NCI-H2227 treated with DMSO at 0.1 percent for 48 hours (cell line): ENCODE measurements around the gene RWDD2A.
"Not testable (repeated sequence)": the region's sequence is repeated elsewhere in the genome, so short reads cannot be mapped to it uniquely, and the experiment has no call there.

Source experiments
- DNase-seq: peaks from one replicate; lab custom pipeline; 2025; lab: John Stamatoyannopoulos, UW

The RWDD2A gene

DNA sequence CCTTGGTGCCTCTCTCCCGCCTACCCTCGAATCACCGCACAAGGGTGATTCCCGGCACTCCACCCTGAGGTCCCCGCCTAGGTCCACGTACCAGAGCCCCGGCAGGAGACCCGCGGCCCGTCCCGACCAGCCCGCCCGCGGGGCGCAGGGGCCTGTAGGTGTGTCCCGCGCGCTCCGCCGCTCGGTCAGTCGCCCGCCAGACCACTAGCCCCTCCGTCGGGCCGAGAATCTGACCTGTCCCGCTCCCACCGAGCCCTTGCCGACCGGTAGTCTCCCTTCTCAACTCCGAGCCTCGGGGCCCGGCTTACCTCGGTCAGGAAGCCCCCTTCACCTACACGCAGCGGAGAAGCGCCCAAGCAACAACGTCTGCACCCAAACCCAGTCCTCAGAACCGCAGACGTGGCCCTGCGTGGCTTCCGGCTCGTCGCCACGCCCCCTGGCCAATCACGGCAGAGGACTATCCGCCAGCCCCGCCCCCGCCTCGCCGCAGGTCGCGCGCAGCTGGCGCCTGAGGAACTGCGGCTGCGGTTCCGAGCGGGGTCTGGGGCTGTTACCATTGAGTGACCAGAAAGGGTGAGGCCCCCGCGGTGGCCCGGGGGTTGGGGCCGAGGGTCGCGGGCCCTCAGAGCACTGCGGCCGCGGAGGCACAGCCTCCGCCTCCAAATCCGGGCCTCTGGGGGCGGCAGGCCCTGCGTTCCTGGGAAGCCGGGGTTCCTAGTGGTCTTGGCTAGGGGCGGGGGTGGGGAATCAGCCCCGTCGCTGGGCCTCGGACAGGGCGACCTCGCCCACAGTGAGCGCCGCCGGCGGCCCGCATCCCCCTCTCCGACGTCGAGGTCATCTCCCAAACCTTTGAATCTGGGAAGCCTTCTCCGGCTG, at the start of gene RWDD2A, which contains the start of gene PGM3:
Gene RWDD2A (plus strand): TSS at position 487 of the 876 bp plus-strand sequence. CDS start 1,095 bp downstream, outside the sequence.
Gene PGM3 (minus strand): TSS at position 395 of the 876 bp plus-strand sequence. CDS start 2,253 bp downstream, outside the sequence.
- peak; percentile 61 for DNase-seq

DNA sequence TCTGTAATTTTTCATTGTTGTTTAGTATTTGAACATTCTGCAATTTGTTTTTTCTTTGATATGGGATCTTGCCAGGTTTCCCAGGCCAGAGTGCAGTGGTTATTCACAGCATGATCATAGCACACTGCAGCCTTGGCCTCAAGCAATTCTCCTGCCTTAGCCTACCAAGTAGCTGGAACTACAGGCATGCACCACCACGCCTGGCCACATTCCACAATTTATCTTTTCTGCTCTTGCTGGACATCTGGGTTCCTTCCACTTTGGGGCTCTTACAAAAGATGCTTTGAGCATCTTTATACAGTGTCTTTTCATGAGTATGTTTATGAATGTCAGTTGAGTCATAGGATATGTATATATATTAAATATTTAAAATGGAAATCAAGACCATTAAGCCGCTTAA, 42.0 kb upstream of the RWDD2A start:
- DNase-seq, result no peak

DNA sequence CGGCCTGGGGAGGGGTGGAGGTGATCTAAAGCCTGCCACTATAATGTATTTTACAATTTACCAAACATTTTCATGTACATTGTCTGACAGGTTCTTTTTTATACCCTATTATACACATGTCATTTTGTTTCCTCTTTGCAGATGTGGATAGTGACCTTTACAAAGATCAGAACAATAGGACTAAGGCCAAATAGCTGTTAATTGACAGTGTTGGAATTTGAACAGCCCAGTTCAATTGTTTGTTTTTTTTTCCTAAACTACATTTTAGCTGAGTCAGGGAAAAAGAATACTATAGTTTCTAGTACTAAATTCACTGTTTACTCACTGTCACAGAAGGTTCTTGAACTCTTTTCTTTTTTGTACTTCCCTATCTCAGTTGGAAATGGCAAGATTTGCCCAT, 40.2 kb upstream of the RWDD2A start:
- no peak for DNase-seq

- peak; percentile 85 for DNase-seq
These were observed 39.2 kb upstream of the RWDD2A start for GRCh38 chr6:83153883-83154521.

GRCh38 chr6:83155794-83156193, 37.4 kb upstream of the RWDD2A start:
- no peak for DNase-seq

- no peak for DNase-seq
These were observed 33.0 kb upstream of the RWDD2A start for GRCh38 chr6:83160167-83160566.

- no peak for DNase-seq
These were observed 25.4 kb upstream of the RWDD2A start for GRCh38 chr6:83167726-83168278.

- no peak for DNase-seq
These were observed 24.6 kb upstream of the RWDD2A start for GRCh38 chr6:83168556-83168955.

GRCh38 chr6:83169106-83169505, 24.1 kb upstream of the RWDD2A start:
- DNase-seq, result no peak

GRCh38 chr6:83169511-83169910, 23.6 kb upstream of the RWDD2A start:
- no peak for DNase-seq

- no peak for DNase-seq
These were observed 16.9 kb upstream of the RWDD2A start for GRCh38 chr6:83176246-83176645.

DNA sequence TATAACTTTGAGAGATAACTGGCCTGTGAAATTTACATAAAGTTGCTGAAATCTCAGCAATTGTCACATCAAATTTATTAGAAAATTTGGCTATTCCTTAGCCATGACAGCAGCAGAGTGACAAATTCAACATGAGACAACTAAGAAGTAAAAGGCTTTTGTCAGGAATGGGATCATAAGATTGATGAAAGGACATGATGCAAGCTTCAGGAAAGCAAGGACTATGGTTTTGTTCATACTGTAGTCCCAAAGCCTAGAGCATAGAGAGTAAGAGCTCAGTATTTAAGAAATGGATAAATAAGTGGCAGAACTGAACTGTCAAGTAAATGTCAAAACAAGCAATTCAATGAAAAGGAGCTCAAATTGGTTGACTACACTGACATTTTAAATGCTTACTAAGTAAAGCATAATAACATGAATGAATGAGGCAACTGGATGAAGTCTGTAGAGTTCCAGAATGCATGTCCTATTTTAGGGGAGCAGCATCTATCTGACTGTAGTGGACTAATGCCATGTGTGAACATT, 12.7 kb upstream of the RWDD2A start:
- DNase-seq, result no peak

DNA sequence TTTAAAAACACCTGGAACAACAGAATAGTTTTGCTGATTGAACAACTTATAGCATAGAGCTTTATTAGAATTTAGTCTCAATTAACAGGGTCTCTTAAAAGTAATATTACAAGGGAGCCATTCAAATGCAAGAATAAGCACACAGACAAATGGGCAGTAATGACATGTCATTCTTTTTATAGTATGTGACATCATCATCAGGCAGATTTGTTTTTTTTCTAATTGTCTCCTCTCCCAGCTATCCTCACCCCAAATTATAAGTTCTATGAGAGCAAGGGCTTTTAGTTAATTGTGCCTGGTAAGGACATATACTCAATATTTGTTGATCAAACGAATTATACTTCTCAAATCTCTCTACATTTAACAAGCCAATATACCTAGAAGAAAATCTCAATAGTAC, 11.0 kb upstream of the RWDD2A start:
- no peak for DNase-seq

DNA sequence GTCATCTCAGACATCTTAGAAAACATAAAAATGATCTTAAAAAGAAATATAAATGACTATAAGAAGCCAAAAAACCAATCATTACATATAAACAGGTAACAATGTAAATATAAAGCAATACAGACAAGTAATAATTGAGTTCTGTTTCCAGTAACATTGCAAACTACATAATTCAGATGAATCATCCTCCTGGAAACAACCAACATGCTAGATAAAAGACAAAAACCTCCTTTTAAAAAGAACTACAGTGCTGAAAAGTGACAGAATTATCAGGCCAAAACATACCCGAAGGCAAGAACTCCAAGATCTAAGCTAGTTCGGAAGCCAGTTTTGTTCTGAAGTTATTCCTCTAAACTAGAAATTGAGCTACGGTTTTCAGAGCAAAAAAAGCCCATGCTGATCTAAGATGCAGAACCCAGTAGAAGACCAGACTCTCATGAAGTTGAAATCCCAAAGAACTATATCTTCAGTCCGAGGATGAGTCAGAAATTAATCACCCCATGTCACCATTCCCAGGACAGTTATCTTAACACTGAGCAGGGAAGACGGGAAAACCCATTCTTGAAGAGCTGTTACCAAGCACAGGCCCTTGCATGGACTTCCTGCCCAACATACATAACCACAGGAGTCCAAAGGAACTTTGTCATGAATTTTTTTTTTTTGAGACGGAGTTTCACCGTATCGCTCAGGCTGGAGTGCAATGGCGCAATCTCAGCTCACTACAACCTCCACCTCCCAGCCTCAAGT, 9.9 kb upstream of the RWDD2A start:
- DNase-seq, result no peak

DNA sequence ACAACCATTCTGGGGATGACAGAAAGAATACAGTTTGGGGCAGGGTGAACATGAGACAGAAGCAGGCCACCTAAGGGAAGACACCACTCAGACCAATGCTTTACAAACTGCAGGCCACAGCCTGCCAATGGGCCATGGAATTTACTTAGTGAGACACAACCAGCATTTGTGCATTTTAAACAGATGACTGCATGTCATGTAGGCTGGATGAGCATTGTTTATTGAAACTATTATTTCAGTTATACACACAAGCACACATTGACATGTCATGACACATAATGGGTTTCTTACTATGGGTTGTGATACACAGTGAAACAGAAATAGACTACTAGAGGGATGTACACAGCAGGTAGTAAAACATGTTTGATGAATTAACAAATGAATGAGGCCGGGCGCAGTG, 8.1 kb upstream of the RWDD2A start:
- DNase-seq, result no peak

GRCh38 chr6:83188501-83188900, 4.7 kb upstream of the RWDD2A start:
- DNase-seq, result no peak

DNA sequence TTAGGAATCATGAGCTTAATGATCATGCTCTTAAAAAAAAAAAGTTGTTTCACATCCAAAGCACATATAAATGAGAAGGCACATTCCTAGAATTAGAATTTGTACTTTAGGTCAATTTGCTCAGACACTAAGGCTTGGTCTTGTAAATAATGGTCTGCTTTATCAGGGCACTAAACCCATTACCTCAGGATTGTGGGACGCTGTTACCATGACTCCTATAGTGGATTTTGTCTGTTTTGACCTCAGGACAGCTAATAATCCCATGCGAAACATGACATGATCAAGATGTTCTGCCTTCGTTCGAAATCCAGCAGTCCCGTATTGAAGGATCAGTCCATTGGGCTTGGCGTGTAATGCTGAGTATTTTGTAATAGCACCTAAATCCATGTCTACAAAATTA, 2.5 kb upstream of the RWDD2A start:
- no peak for DNase-seq

DNA sequence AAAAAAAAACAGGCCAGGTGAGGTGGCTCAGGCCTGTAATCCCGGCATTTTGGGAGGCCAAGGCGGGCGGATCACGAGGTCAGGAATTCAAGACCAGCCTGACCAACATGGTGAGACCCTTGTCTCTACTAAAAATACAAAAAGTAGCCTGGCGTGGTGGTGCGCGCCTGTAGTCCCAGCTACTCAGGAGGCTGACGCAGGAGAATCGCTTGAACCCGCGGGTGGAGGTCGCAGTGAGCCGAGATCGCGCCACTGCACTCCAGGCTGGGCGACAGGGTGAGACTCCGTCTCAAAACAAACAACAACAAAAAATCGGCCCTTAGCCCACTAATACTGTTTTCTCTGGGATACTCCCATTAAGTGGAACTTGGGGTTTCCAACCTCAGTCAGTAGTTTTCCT, 1.2 kb upstream of the RWDD2A start:
- not testable (repeated sequence) for DNase-seq

DNA sequence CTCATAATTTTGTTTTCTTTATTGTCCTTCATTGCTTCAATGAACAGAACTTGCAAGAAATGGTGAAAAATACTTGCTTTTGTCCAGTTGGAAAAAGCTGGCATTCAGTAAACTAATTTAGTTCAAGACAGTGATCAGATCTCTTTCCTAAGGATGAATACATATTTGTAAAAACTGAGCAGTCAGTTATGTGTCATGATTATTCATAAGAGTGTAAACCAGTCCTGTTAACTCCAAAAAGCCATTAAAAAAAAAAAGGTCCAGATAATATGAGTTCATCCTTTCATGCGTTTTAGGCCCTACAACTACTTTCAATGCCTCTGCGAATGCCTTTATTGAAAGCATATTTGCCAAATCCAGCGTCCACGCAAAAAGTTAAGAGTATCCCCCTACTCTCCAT, 701 bp upstream of the RWDD2A start:
- DNase-seq, result peak; percentile 7

GRCh38 chr6:83193747-83194566, 800 bp downstream of the RWDD2A start:
- no peak for DNase-seq
